Gastrocnemius medialis (tissue), 4 donors: ENCODE results near the gene JOSD2. TPM values are rescaled to one million over a fixed set of nuclear protein-coding genes. Genes with fewer than 3 reads are reported as not detected.

Source experiments
- ATAC-seq, 2 donors: fragments of 150-250 bp; one replicate each; pipeline ENCODE4 v1.9.1; 2016
- DNase-seq, 2 donors: peaks; one replicate each; pipeline ENCODE4 v3.0.0-alpha.2; 2019
- H3K27ac ChIP-seq, 4 donors: fragments of 200-600 bp; sonication (generic); 1 replicate in 1 of 4; 2 replicates in 3 of 4; pipeline ENCODE4 v1.5.1; 2016 to 2018; ENCODE audit warnings: mild to moderate bottlenecking in 2 of 4, moderate library complexity in 1 of 4
- H3K27me3 ChIP-seq, 3 donors: fragments of 200-600 bp; sonication (generic) in 2 of 3; 1 replicate in 1 of 3; 2 replicates in 2 of 3; pipeline versions ENCODE4 v1.5.1 to v1.6.0; 2016 to 2019; ENCODE audit warnings: mild to moderate bottlenecking in 1 of 3, moderate library complexity in 1 of 3
- H3K36me3 ChIP-seq, 2 donors: fragments of 200-600 bp; sonication (generic) in 1 of 2; one replicate each; pipeline ENCODE4 v1.5.1; 2017 to 2018
- H3K4me1 ChIP-seq, 2 donors: fragments of 200-600 bp; sonication (generic) in 1 of 2; one replicate each; pipeline ENCODE4 v1.5.1; 2016 to 2017; ENCODE audit warnings: mild to moderate bottlenecking in 2 of 2
- H3K4me3 ChIP-seq, 4 donors: fragments of 200-600 bp; sonication (generic) in 3 of 4; 1 replicate in 1 of 4; 2 replicates in 3 of 4; pipeline ENCODE4 v1.5.1; 2016 to 2019; ENCODE audit warnings: mild to moderate bottlenecking in 2 of 4
- H3K9me3 ChIP-seq, 3 donors: fragments of 200-600 bp; sonication (generic) in 2 of 3; 1 replicate in 1 of 3; 2 replicates in 2 of 3; pipeline ENCODE4 v1.5.1; 2016 to 2019
- POLR2A ChIP-seq, 2 donors: fragments of 450-650 bp; IDR thresholded peaks; one replicate each; pipeline ENCODE4 v1.6.1; 2017; ENCODE audit warnings: antibody characterized with exemption in 2 of 2, mild to moderate bottlenecking in 2 of 2, moderate library complexity in 2 of 2
- in situ Hi-C, 4 donors: fragments of 200-750 bp; cut with MboI; loops; one replicate each; pipeline versions ENCODE4 v1.15.0 to v1.8.0; 2017; ENCODE audit warnings: low sequenced_read_pairs in 4 of 4
- intact Hi-C: fragments of 100-400 bp; cut with DNase I; formaldehyde crosslinking; loops from one replicate; pipeline ENCODE4 v1.15.1; 2023; ENCODE audit warnings: low total_unique reads
- total RNA-seq, 4 donors: library from RNA; depleted of rRNA; stranded (reverse); fragments of >200 nt; gene quantifications; one replicate each; pipeline versions ENCODE4 v1.1.0 to v1.2.3, GENCODE V29; 2016
- TF ChIP-seq, protein P1 (sequence below), 5 experiments: fragments of 450-650 bp in 3 of 5; fragments of 200-600 bp in 2 of 5; sonication (generic) in 2 of 5; IDR thresholded peaks in 4 of 5; conservative IDR thresholded peaks in 1 of 5; 1 replicate in 4 of 5; 2 replicates in 1 of 5; pipeline ENCODE4 v1.5.1; 2016 to 2019; ENCODE audit warnings: antibody characterized with exemption in 5 of 5, mild to moderate bottlenecking in 3 of 5, moderate library complexity in 3 of 5

The JOSD2 gene
- total RNA-seq, 4 donors from 2014 or later, result 22.1 to 36.9 (median 27.8) TPM

DNA sequence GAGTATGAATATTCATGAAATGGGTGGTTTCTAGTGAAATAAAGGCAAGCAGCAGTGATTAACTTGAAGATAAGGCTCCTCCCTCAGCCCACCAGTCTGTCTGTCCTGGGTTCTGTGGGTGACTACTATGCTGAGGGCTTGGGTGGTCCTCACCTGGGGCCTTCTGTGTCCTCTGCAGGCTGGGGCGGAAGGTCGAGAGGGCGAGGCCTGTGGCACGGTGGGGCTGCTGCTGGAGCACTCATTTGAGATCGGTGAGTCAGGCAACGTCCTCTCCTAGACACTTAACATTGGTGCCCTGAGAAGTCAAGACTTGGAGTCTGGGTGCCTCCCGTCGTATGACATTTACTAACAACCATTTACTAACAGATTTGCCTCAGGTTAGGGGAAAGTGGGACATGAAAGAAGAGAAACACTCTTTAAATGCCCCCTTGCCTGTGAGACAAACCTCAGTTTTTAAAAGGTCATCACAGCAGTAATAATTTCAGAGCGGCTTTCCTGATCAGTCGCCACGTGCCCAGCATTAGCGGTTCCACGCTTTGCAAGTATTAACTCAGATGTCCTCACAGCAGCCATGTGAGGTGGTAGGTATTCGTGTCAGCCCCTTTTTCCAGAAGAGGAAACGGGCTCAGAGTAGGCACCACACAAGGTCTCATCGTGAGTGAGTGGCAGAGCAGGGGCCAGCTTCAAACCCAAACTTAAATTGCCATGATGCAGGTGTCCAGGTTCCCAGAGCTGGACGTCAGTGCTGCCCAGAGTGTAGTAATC lies 33.1 kb downstream of the JOSD2 start:
- Histone ChIP-seq H3K9me3 (no peaks in the 10 kb centered on the region), H3K27me3 (no peaks in the 10 kb centered on the region), H3K4me1 (peaks cover 13 to 18% of the 10 kb centered on the region in 2 donors), H3K27ac (peak overlapping the region in 1 of 4 donors; percentile 25), H3K36me3 (peaks cover 0 to 42% of the 10 kb centered on the region in 2 donors), H3K4me3 (peak overlapping the region in 1 of 4 donors; percentile 99)
- TF ChIP-seq, protein P1, sequence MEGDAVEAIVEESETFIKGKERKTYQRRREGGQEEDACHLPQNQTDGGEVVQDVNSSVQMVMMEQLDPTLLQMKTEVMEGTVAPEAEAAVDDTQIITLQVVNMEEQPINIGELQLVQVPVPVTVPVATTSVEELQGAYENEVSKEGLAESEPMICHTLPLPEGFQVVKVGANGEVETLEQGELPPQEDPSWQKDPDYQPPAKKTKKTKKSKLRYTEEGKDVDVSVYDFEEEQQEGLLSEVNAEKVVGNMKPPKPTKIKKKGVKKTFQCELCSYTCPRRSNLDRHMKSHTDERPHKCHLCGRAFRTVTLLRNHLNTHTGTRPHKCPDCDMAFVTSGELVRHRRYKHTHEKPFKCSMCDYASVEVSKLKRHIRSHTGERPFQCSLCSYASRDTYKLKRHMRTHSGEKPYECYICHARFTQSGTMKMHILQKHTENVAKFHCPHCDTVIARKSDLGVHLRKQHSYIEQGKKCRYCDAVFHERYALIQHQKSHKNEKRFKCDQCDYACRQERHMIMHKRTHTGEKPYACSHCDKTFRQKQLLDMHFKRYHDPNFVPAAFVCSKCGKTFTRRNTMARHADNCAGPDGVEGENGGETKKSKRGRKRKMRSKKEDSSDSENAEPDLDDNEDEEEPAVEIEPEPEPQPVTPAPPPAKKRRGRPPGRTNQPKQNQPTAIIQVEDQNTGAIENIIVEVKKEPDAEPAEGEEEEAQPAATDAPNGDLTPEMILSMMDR (IDR thresholded peaks at IDR 0.05 in 4 of 5, conservative IDR thresholded peaks at IDR 0.05 in 1 of 5), result no peak
- DNase-seq, result no peak
- intact Hi-C loops, result no loop called here
- in situ Hi-C loops, result no loop called here
- ATAC-seq, result no peak

DNA sequence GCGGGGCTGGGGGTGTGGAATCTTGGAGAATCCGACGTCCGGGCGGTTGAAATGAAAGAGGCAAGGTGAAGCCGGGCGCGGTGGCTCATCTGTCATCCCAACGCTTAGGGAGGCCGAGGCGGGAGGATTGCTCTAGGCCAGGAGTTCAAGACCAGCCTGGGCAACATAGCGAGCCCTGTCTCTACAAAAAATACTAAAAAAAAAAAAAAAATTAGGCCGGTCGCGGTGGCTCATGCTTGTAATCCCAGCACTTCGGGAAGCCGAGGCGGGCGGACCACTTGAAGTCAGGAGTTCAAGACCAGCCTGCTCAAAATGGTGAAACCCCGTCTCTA lies 34.1 kb downstream of the JOSD2 start:
- intact Hi-C loops, result loop anchor here (1.0 kb wide), 1 partner anchor 34 kb away; the partner anchor contains the start of gene JOSD2
- Histone ChIP-seq H3K4me3 (peak overlapping the region; percentile 68 to 99 (median 82)), H3K4me1 (peaks cover 13 to 18% of the 10 kb centered on the region in 2 donors), H3K9me3 (no peaks in the 10 kb centered on the region), H3K27me3 (no peaks in the 10 kb centered on the region), H3K36me3 (peaks cover 0 to 35% of the 10 kb centered on the region in 2 donors), H3K27ac (peak overlapping the region; percentile 67 to 88 (median 79))
- in situ Hi-C loops, result no loop called here
- no peak for TF ChIP-seq POLR2A (IDR thresholded peaks at IDR 0.05)
- TF ChIP-seq, protein P1 (IDR thresholded peaks at IDR 0.05 in 4 of 5, conservative IDR thresholded peaks at IDR 0.05 in 1 of 5), result no peak
- ATAC-seq, result no peak
- DNase-seq, result no peak

DNA sequence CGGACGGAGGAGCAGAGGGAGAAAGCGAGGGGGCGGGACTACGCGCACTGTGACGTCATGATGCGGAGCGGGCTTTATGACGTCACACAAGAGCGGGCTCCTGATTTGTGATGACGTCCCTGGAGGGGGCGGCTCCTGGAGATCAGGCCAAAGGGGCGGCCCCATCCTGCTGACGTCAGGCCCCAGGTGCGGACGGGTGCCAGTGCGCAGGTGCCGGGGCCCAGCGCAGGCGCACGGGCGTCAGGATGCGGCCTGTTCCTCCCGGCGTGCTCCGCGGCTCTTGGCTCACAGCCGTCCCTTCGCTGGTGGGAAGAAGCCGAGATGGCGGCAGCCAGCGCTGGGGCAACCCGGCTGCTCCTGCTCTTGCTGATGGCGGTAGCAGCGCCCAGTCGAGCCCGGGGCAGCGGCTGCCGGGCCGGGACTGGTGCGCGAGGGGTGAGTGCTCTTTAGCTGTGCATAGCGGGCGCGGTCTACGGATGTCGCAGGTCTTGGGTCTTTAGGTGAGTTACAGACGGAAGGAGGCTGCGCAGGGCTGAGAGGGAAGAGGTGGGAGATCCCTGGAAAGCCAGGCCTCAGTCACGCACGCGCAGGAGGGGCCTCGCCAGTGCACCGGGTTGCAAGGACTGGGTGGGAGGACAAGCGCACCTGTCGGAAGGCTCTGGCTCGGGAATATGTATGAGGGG lies 34.6 kb downstream of the JOSD2 start, which contains the start of the genes EMC10 and GARIN5A:
Gene EMC10, plus strand, starts transcription at position 284 of the 683 bp plus-strand sequence. Its CDS starts 38 bp downstream, at position 322.
Gene GARIN5A, minus strand, starts transcription at position 625 of the 683 bp plus-strand sequence. Its CDS starts 460 bp downstream, at position 165.
- in situ Hi-C loops (no loop called here), intact Hi-C loops (loop anchor here (1.0 kb wide), 1 partner anchor 35 kb away; the partner anchor contains the start of gene JOSD2)
- DNase-seq, result peak; percentile 70 to 85
- ATAC-seq, result peak; percentile 90 to 92
- peaks cover 13 to 18% of the 10 kb centered on the region in 2 donors for H3K4me1 ChIP-seq
- no peaks in the 10 kb centered on the region for H3K9me3 ChIP-seq
- peaks cover 0 to 30% of the 10 kb centered on the region in 2 donors for H3K36me3 ChIP-seq
- TF ChIP-seq, protein P1 (IDR thresholded peaks at IDR 0.05 in 4 of 5, conservative IDR thresholded peaks at IDR 0.05 in 1 of 5), result no peak
- peak in 1 of 2 donors; percentile 60 for TF ChIP-seq POLR2A (IDR thresholded peaks at IDR 0.05)
- H3K27ac ChIP-seq, result peak within 1 kb of the TSS; percentile 67 to 88 (median 79)
- no peaks in the 10 kb centered on the region for H3K27me3 ChIP-seq
- peak within 1 kb of the TSS; percentile 68 to 99 (median 82) for H3K4me3 ChIP-seq

DNA sequence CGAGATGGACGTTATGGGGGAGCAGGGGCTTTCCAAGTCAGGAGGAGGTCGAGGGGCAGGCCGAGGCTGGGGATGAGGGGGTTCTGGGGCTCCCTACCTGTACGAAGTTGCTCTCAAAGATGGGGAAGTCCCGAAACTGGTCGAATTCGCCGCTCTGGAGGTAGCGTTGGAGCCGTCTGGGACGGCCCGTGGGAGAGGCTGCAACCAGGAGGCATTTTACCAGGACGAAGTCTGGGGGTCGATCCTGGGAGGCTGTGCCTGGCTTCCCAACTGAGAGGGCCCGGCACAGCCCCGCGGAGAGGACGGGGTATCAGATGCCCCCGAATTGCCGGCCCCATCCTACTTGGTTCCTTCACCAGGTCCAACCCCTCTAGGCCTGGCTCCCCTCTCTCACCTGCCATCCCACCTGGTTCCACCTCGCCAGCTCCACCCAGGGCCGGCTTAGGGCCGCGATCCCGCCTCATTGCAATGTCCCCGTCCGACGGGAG lies 35.2 kb downstream of the JOSD2 start:
- TF ChIP-seq POLR2A (IDR thresholded peaks at IDR 0.05), result no peak
- peak overlapping the region; percentile 68 to 99 (median 82) for H3K4me3 ChIP-seq
- in situ Hi-C loops (no loop called here), intact Hi-C loops (loop anchor here (1.0 kb wide), 1 partner anchor 36 kb away; the partner anchor contains the start of gene JOSD2)
- DNase-seq (peak in 1 of 2 donors; percentile 11), ATAC-seq (peak in 1 of 2 donors; percentile 6)
- H3K27me3 ChIP-seq, result no peaks in the 10 kb centered on the region
- peaks cover 13 to 18% of the 10 kb centered on the region in 2 donors for H3K4me1 ChIP-seq
- H3K9me3 ChIP-seq, result no peaks in the 10 kb centered on the region
- peaks cover 0 to 25% of the 10 kb centered on the region in 2 donors for H3K36me3 ChIP-seq
- peak overlapping the region; percentile 67 to 88 (median 79) for H3K27ac ChIP-seq
